IMR-90 (cell line): ENCODE results near the gene SYS1. TPM values are rescaled to one million over a fixed set of nuclear protein-coding genes. Genes with fewer than 3 reads are reported as not detected.

Experiments used
- ATAC-seq: fragments of 200-7000 bp; cut with Tn5 transposase; 2 replicates; pipeline ENCODE4 v1.9.1; 2020; ENCODE audit warnings: low read depth, mild to moderate bottlenecking, moderate library complexity
- BruUV-seq: library from RNA; stranded (reverse); fragments of 400-500 nt; replicated peaks from 2 replicates; lab custom pipeline; 2021; lab: Mats Ljungman, UMichigan
- CTCF ChIA-PET: fragments of 300-600 bp; formaldehyde crosslinking; extraction: SDS; loops from one replicate; lab custom pipeline; 2021; ENCODE audit warnings: antibody characterized with exemption; lab: Yijun Ruan, JAX
- POLR2A ChIA-PET: fragments of 300-600 bp; sonication (Branson Sonifier 250); formaldehyde crosslinking; loops from one replicate; lab custom pipeline; 2022; ENCODE audit warnings: antibody characterized with exemption; ENCODE audit not compliant: unreplicated experiment; lab: Charles Lee
- DNase-seq: peaks from one replicate; pipeline ENCODE4 v3.0.0; 2013
- H2AFZ ChIP-seq: replicated peaks from 2 replicates; pipeline ENCODE3; 2013; ENCODE audit warnings: low read length, mild to moderate bottlenecking; ENCODE audit not compliant: poor library complexity
- H2AK5ac ChIP-seq: 2 replicates; pipeline ENCODE4 v1.6.1; 2013; ENCODE audit warnings: low read depth, low read length, inconsistent platforms
- H2AK9ac ChIP-seq: replicated peaks from 2 replicates; pipeline ENCODE3; 2013; ENCODE audit warnings: mild to moderate bottlenecking, low read depth, low read length, moderate library complexity; ENCODE audit not compliant: poor library complexity
- H2BK120ac ChIP-seq: 2 replicates; pipeline ENCODE4 v1.6.1; 2013; ENCODE audit warnings: low read depth, low read length, inconsistent platforms
- H2BK15ac ChIP-seq: 3 replicates; pipeline ENCODE4 v1.6.1; 2013; ENCODE audit warnings: low read depth, low read length, inconsistent platforms
- H2BK20ac ChIP-seq: 2 replicates; pipeline ENCODE4 v1.6.1; 2013; ENCODE audit warnings: low read depth, mild to moderate bottlenecking, inconsistent platforms, low read length, moderate library complexity
- H2BK5ac ChIP-seq: 2 replicates; pipeline ENCODE4 v1.6.1; 2013; ENCODE audit warnings: mild to moderate bottlenecking, low read depth, low read length, inconsistent platforms; ENCODE audit not compliant: poor library complexity, severe bottlenecking
- H3K14ac ChIP-seq: replicated peaks from 2 replicates; pipeline ENCODE4 v1.6.1; 2013; ENCODE audit warnings: low read depth, low read length, inconsistent platforms
- H3K18ac ChIP-seq: 2 replicates; pipeline ENCODE4 v1.6.1; 2013; ENCODE audit warnings: low read depth, low read length, control low read depth
- H3K23ac ChIP-seq: 2 replicates; pipeline ENCODE4 v1.6.1; 2013; ENCODE audit warnings: low read depth, low read length, inconsistent platforms
- H3K27ac ChIP-seq: 2 replicates; pipeline ENCODE4 v1.5.1; 2013; ENCODE audit warnings: mild to moderate bottlenecking, control low read depth, low read length; ENCODE audit not compliant: insufficient read depth
- H3K27me3 ChIP-seq: 2 replicates; pipeline ENCODE4 v1.6.1; 2013; ENCODE audit warnings: low read length; ENCODE audit not compliant: control insufficient read depth, insufficient read depth
- H3K36me3 ChIP-seq: 2 replicates; pipeline ENCODE4 v1.6.1; 2013; ENCODE audit warnings: low read length, mixed read lengths; ENCODE audit not compliant: control insufficient read depth, insufficient read depth
- H3K4ac ChIP-seq: 2 replicates; pipeline ENCODE4 v1.6.1; 2013; ENCODE audit warnings: low read depth, low read length, inconsistent platforms
- H3K4me1 ChIP-seq: 2 replicates; pipeline ENCODE4 v1.6.1; 2013; ENCODE audit warnings: low read length, mixed read lengths; ENCODE audit not compliant: control insufficient read depth, insufficient read depth
- H3K4me2 ChIP-seq: 2 replicates; pipeline ENCODE4 v1.6.1; 2013; ENCODE audit warnings: low read depth, mild to moderate bottlenecking, control low read depth, low read length, moderate library complexity
- H3K4me3 ChIP-seq: 2 replicates; pipeline ENCODE4 v1.5.1; 2013; ENCODE audit warnings: low read depth, mild to moderate bottlenecking, control low read depth, low read length, moderate library complexity; ENCODE audit not compliant: insufficient read depth
- H3K56ac ChIP-seq: 2 replicates; pipeline ENCODE4 v1.6.1; 2013; ENCODE audit warnings: low read length, inconsistent platforms; ENCODE audit not compliant: insufficient read depth; ENCODE audit errors: extremely low read depth
- H3K79me1 ChIP-seq, 2 experiments: 2 replicates each; pipeline ENCODE4 v1.6.1; 2013; ENCODE audit warnings: low read length in 2 of 2, inconsistent platforms in 1 of 2, low read depth in 1 of 2
- H3K9ac ChIP-seq: 2 replicates; pipeline ENCODE4 v1.6.1; 2013; ENCODE audit warnings: low read depth, low read length, control low read depth
- H3K9me1 ChIP-seq: 2 replicates; pipeline ENCODE4 v1.6.1; 2013; ENCODE audit warnings: low read length, inconsistent platforms; ENCODE audit not compliant: insufficient read depth
- H3K9me3 ChIP-seq: 2 replicates; pipeline ENCODE4 v1.6.1; 2013; ENCODE audit warnings: low read length; ENCODE audit not compliant: control insufficient read depth, insufficient read depth
- H4K20me1 ChIP-seq: 2 replicates; pipeline ENCODE4 v1.6.1; 2013; ENCODE audit warnings: low read length, inconsistent platforms; ENCODE audit not compliant: insufficient read depth
- H4K5ac ChIP-seq: 2 replicates; pipeline ENCODE4 v1.6.1; 2013; ENCODE audit warnings: mild to moderate bottlenecking, low read depth, low read length, control low read depth
- H4K8ac ChIP-seq, 2 experiments: 2 replicates each; pipeline ENCODE4 v1.6.1; 2013; ENCODE audit warnings: low read depth in 2 of 2, low read length in 2 of 2, control low read depth in 1 of 2, inconsistent platforms in 1 of 2
- H4K91ac ChIP-seq: 2 replicates; pipeline ENCODE4 v1.6.1; 2013; ENCODE audit warnings: low read depth, low read length, inconsistent platforms; ENCODE audit not compliant: insufficient read depth
- BHLHE40 ChIP-seq: fragments of 150-350 bp; IDR thresholded peaks from 2 replicates; pipeline ENCODE4 v1.6.1; 2016; ENCODE audit warnings: mild to moderate bottlenecking, low read depth, low read length
- CEBPB ChIP-seq: IDR thresholded peaks from 2 replicates; pipeline ENCODE4 v1.6.1; 2012; ENCODE audit warnings: low read depth, low read length, improper control_type of control experiment
- CHD1 ChIP-seq: IDR thresholded peaks from 2 replicates; pipeline ENCODE4 v1.6.1; 2012; ENCODE audit warnings: low read depth, low read length, improper control_type of control experiment
- FOS ChIP-seq: fragments of 150-350 bp; IDR thresholded peaks from 2 replicates; pipeline ENCODE4 v1.6.1; 2016; ENCODE audit warnings: low read depth, low read length
- MAFK ChIP-seq: IDR thresholded peaks from 2 replicates; pipeline ENCODE4 v1.6.1; 2012; ENCODE audit warnings: low read depth, low read length, improper control_type of control experiment
- MAZ ChIP-seq: IDR thresholded peaks from 2 replicates; pipeline ENCODE4 v1.6.1; 2012; ENCODE audit warnings: low read depth, mild to moderate bottlenecking, low read length, improper control_type of control experiment, moderate library complexity, borderline replicate concordance
- MXI1 ChIP-seq: IDR thresholded peaks from 2 replicates; pipeline ENCODE4 v1.6.1; 2012; ENCODE audit warnings: low read depth, mild to moderate bottlenecking, low read length, moderate library complexity, borderline replicate concordance
- RCOR1 ChIP-seq: IDR thresholded peaks from 2 replicates; pipeline ENCODE4 v1.6.1; 2012; ENCODE audit warnings: mild to moderate bottlenecking, low read length, improper control_type of control experiment; ENCODE audit not compliant: insufficient replicate concordance
- RFX5 ChIP-seq: IDR thresholded peaks from 2 replicates; pipeline ENCODE4 v1.8.0; 2012; ENCODE audit warnings: low read depth, mild to moderate bottlenecking, low read length, moderate library complexity
- SMC3 ChIP-seq: fragments of 150-350 bp; IDR thresholded peaks from 2 replicates; pipeline ENCODE4 v1.6.1; 2016; ENCODE audit warnings: low read depth, mild to moderate bottlenecking, antibody characterized with exemption, low read length, moderate library complexity
- WGBS, 2 experiments: methylation state at CpG; one replicate each; pipeline versions ENCODE4 v1.1.5 to v1.1.7; 2013; ENCODE audit warnings: missing lambda C conversion rate in 2 of 2; ENCODE audit not compliant: insufficient read length in 1 of 2; ENCODE audit errors: extremely low coverage in 2 of 2; 5-methylcytosine and 5-hydroxymethylcytosine counted together
- dilution Hi-C: fragments of 300-500 bp; cut with HindIII; formaldehyde crosslinking; loops from one replicate; pipeline ENCODE4 v1.14.3; 2018; ENCODE audit warnings: low sequenced_read_pairs; ENCODE audit not compliant: unreplicated experiment
- in situ Hi-C: fragments of 300-500 bp; cut with MboI; formaldehyde crosslinking; loops from 3 replicates; pipeline ENCODE4 v1.14.3; 2019; ENCODE audit warnings: low sequenced_read_pairs, inconsistent platforms, mixed read lengths
- intact Hi-C: fragments of 100-400 bp; cut with micrococcal nuclease; formaldehyde crosslinking; loops from 2 replicates; pipeline ENCODE4 v1.10.0; 2022
- polyA plus RNA-seq, 3 experiments: library from polyadenylated mRNA; depleted of rRNA; stranded (reverse); fragments of >200 nt; gene quantifications; 2 replicates each; pipeline ENCODE4 v1.2.3, GENCODE V29; 2012; ENCODE audit warnings: low replicate concordance in 1 of 3
- total RNA-seq: library from RNA; depleted of rRNA; stranded (reverse); fragments of >200 nt; gene quantifications from 2 replicates; pipeline ENCODE4 v1.2.3, GENCODE V29; 2012
- TF ChIP-seq, protein P1 (sequence below): fragments of 150-350 bp; IDR thresholded peaks from 2 replicates; pipeline ENCODE4 v1.6.1; 2016; ENCODE audit warnings: low read depth, mild to moderate bottlenecking, low read length, moderate library complexity, borderline replicate concordance

Gene SYS1
- total and polyA plus RNA-seq, 2 of the 4 experiments (the other 2 are of a cell fraction) = 12.9 to 24.6 TPM

DNA sequence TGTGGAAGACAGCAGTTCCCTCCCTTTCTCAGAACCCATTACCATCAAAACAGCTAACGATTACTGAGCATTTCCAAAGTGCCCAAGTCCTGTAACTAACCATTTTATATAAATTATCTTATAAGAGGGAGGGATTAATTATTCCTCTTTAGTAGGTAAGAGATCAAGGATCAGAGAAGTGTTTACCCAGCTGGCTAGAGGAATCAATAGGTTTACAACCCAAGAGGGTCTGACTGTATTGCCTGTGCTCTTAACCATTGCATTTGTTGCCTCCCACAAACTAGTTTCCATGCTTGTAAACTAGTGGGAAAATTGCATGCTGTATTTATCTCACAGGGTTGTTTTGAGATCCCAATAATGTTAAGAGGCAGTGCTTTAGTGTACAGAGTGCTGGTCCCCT, 41.5 kb downstream of the SYS1 start:
- Histone ChIP-seq H4K5ac (no peak overlapping the region), H3K56ac (no peak overlapping the region), H3K27me3 (no peaks in the 10 kb centered on the region), H3K4me3 (no peak overlapping the region), H4K91ac (no peak overlapping the region), H2BK20ac (no peak overlapping the region), H3K4ac (no peak overlapping the region), H2AK5ac (no peak overlapping the region), H3K4me2 (no peak overlapping the region), H3K9me1 (no peaks in the 10 kb centered on the region), H3K9ac (no peak overlapping the region), H4K8ac (no peak overlapping the region), H3K27ac (no peak overlapping the region), H2AFZ (no peak overlapping the region), H3K14ac (no peak overlapping the region), H4K20me1 (no peaks in the 10 kb centered on the region), H3K18ac (no peak overlapping the region), H2BK5ac (no peak overlapping the region), H2BK120ac (no peak overlapping the region), H2BK15ac (no peak overlapping the region), H3K9me3 (peaks cover 6% of the 10 kb centered on the region; the same call in 1 of the 2 replicates), H2AK9ac (no peak overlapping the region), H3K23ac (no peak overlapping the region), H3K79me1 (peaks cover 0 to 10% of the 10 kb centered on the region in 2 experiments; a peak in 2 of 4 replicates), H3K4me1 (peaks cover 4% of the 10 kb centered on the region; the same call in 1 of the 2 replicates), H3K36me3 (no peaks in the 10 kb centered on the region)
- CTCF ChIA-PET = interaction anchor here (2.3 kb wide), 1 partner anchor 32 kb away, joined by 5 read pairs; no protein-coding TSS in a partner anchor
- BruUV-seq = no TSS peak
- dilution Hi-C loops (no loop called here), in situ Hi-C loops (no loop called here), intact Hi-C loops (no loop called here)
- TF ChIP-seq SMC3 (no peak), MAFK (no peak), CEBPB (no peak), BHLHE40 (no peak), RCOR1 (no peak), MXI1 (no peak), CHD1 (no peak), FOS (no peak), MAZ (no peak), RFX5 (no peak)
- TF ChIP-seq, protein P1, sequence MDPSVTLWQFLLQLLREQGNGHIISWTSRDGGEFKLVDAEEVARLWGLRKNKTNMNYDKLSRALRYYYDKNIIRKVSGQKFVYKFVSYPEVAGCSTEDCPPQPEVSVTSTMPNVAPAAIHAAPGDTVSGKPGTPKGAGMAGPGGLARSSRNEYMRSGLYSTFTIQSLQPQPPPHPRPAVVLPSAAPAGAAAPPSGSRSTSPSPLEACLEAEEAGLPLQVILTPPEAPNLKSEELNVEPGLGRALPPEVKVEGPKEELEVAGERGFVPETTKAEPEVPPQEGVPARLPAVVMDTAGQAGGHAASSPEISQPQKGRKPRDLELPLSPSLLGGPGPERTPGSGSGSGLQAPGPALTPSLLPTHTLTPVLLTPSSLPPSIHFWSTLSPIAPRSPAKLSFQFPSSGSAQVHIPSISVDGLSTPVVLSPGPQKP = no peak
- no CpG with 5 or more reads among the region's 1 CpG for WGBS, 2 experiments
- no peak for DNase-seq
- POLR2A ChIA-PET = interaction anchor here (0.7 kb wide), 1 partner anchor 418 kb away, joined by 13 read pairs; no protein-coding TSS in a partner anchor
- no peak for ATAC-seq
